Lower leg skin (tissue), 3 donors: ENCODE data around the gene SLC38A1.

Source experiments
- POLR2A ChIP-seq, 2 donors: fragments of 450-650 bp; IDR thresholded peaks; one replicate each; pipeline ENCODE4 v1.6.1; 2016 to 2017; ENCODE audit warnings: antibody characterized with exemption in 2 of 2, mild to moderate bottlenecking in 1 of 2, moderate library complexity in 1 of 2
- TF ChIP-seq, protein P1 (sequence below), 3 donors: fragments of 450-650 bp; IDR thresholded peaks; one replicate each; pipeline ENCODE4 v1.5.1; 2016; ENCODE audit warnings: antibody characterized with exemption in 3 of 3, mild to moderate bottlenecking in 3 of 3, moderate library complexity in 2 of 3

DNA sequence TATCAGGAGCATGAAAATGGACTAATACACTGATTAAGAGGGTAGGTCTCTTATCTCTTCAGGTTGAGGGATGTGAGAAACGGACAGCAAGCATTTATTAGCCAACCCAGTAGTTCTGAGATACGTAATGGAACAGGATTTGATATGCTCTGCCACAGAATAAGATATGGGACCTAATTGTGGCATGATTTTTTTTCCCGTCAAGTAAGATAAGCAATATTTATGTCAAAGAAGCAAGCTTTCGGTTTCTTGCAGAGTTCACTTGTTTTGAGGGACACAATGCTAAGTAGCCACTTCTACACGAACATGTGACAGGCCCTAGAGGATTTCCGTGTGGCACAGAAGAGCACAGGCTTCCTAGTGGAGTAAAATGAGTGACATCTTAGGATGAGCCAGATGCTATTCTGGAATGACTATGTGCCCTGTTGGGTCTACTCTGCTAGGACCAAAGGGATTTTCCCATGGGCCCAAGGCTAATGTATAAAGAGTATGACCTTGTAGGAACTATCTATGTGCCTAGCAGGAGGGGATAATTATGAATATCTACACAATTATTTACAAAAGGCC lies 57.9 kb downstream of the SLC38A1 start:
- TF ChIP-seq, protein P1, sequence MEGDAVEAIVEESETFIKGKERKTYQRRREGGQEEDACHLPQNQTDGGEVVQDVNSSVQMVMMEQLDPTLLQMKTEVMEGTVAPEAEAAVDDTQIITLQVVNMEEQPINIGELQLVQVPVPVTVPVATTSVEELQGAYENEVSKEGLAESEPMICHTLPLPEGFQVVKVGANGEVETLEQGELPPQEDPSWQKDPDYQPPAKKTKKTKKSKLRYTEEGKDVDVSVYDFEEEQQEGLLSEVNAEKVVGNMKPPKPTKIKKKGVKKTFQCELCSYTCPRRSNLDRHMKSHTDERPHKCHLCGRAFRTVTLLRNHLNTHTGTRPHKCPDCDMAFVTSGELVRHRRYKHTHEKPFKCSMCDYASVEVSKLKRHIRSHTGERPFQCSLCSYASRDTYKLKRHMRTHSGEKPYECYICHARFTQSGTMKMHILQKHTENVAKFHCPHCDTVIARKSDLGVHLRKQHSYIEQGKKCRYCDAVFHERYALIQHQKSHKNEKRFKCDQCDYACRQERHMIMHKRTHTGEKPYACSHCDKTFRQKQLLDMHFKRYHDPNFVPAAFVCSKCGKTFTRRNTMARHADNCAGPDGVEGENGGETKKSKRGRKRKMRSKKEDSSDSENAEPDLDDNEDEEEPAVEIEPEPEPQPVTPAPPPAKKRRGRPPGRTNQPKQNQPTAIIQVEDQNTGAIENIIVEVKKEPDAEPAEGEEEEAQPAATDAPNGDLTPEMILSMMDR (IDR thresholded peaks at IDR 0.05): no peak
- TF ChIP-seq POLR2A (IDR thresholded peaks at IDR 0.05): no peak
